SK-N-SH (cell line): ENCODE results near the gene HSPB9. TPM values are rescaled to one million over a fixed set of nuclear protein-coding genes. Genes with fewer than 3 reads are reported as not detected.

Experiments
- CTCF ChIA-PET: fragments of 300-600, 350-600 bp; formaldehyde crosslinking; extraction: SDS; loops from one replicate; lab custom pipeline; 2021; lab: Yijun Ruan, JAX
- POLR2A ChIA-PET: fragments of 350-600 bp; sonication (Branson Sonifier 250); formaldehyde crosslinking; extraction: SDS; loops from one replicate; lab custom pipeline; 2020; ENCODE audit warnings: antibody characterized with exemption, inconsistent platforms; lab: Yijun Ruan, JAX
- DNase-seq: peaks from one replicate; pipeline ENCODE4 v3.0.0; 2012
- H2AFZ ChIP-seq: fragments of 200-600 bp; sonication (generic); 2 replicates; pipeline ENCODE4 v1.8.1; 2016; ENCODE audit warnings: antibody characterized with exemption, mild to moderate bottlenecking, low read depth
- H3F3A ChIP-seq: fragments of 200-600 bp; sonication (generic); replicated peaks from 2 replicates; pipeline ENCODE3; 2016; ENCODE audit warnings: antibody characterized with exemption, mild to moderate bottlenecking; ENCODE audit not compliant: insufficient read depth
- H3K27ac ChIP-seq, 2 experiments: fragments of 200-500 bp in 1 of 2; fragments of 200-600 bp in 1 of 2; sonication (Bioruptor generic) in 1 of 2; sonication (generic), shearing (Covaris generic) in 1 of 2; 2 replicates each; pipeline versions ENCODE4 v1.5.1 to v1.6.1; 2014 to 2016; ENCODE audit warnings: low read depth in 2 of 2, inconsistent platforms in 1 of 2, low read length in 1 of 2, mild to moderate bottlenecking in 1 of 2, mixed read lengths in 1 of 2
- H3K27me3 ChIP-seq: fragments of 200-600 bp; sonication (generic), shearing (Covaris generic); 2 replicates; pipeline ENCODE4 v1.6.1; 2016; ENCODE audit warnings: mixed run types; ENCODE audit not compliant: insufficient read depth
- H3K36me3 ChIP-seq, 2 experiments: fragments of 200-500 bp in 1 of 2; fragments of 200-600 bp in 1 of 2; sonication (Bioruptor generic) in 1 of 2; sonication (generic) in 1 of 2; replicated peaks in 1 of 2; 2 replicates each; pipeline versions ENCODE3 to v1.5.1; 2014 to 2016; ENCODE audit warnings: low read length in 1 of 2, mild to moderate bottlenecking in 1 of 2; ENCODE audit not compliant: insufficient read depth in 2 of 2, control insufficient read depth in 1 of 2
- H3K4me1 ChIP-seq, 2 experiments: fragments of 200-500 bp in 1 of 2; fragments of 200-600 bp in 1 of 2; sonication (Bioruptor generic) in 1 of 2; sonication (generic), shearing (Covaris generic) in 1 of 2; 2 replicates each; pipeline versions ENCODE4 v1.5.1 to v1.6.1; 2014 to 2016; ENCODE audit warnings: low read depth in 1 of 2, low read length in 1 of 2, mixed run types in 1 of 2; ENCODE audit not compliant: insufficient read depth in 2 of 2, control insufficient read depth in 1 of 2
- H3K4me2 ChIP-seq: fragments of 200-600 bp; sonication (generic), shearing (Covaris generic); 2 replicates; pipeline ENCODE4 v1.6.1; 2017; ENCODE audit warnings: mixed run types
- H3K4me3 ChIP-seq, 2 experiments: fragments of 200-500 bp in 1 of 2; fragments of 200-600 bp in 1 of 2; sonication (Bioruptor generic) in 1 of 2; sonication (generic), shearing (Covaris generic) in 1 of 2; 2 replicates each; pipeline versions ENCODE4 v1.5.1 to v1.8.1; 2014 to 2016; ENCODE audit warnings: low read depth in 2 of 2, inconsistent platforms in 1 of 2, low read length in 1 of 2, mild to moderate bottlenecking in 1 of 2, mixed read lengths in 1 of 2, moderate library complexity in 1 of 2
- H3K79me2 ChIP-seq: fragments of 200-600 bp; sonication (generic); 2 replicates; pipeline ENCODE4 v1.8.1; 2017; ENCODE audit warnings: mild to moderate bottlenecking; ENCODE audit not compliant: insufficient read depth
- H3K9ac ChIP-seq: fragments of 200-600 bp; sonication (generic); 2 replicates; pipeline ENCODE4 v1.6.1; 2017; ENCODE audit warnings: mixed run types
- H3K9me2 ChIP-seq: fragments of 200-600 bp; sonication (generic); 2 replicates; pipeline ENCODE4 v1.6.1; 2017; ENCODE audit warnings: mixed run types
- H3K9me3 ChIP-seq: fragments of 200-600 bp; sonication (generic); 2 replicates; pipeline ENCODE4 v1.6.1; 2017; ENCODE audit warnings: mixed run types, mild to moderate bottlenecking, moderate library complexity
- H4K20me1 ChIP-seq: fragments of 200-600 bp; sonication (generic); 2 replicates; pipeline ENCODE4 v1.6.1; 2017; ENCODE audit warnings: mild to moderate bottlenecking, mixed run types; ENCODE audit not compliant: insufficient read depth
- CHD2 ChIP-seq: fragments of 150-350 bp; IDR thresholded peaks from 2 replicates; pipeline ENCODE4 v1.6.1; 2018; ENCODE audit warnings: low read length; ENCODE audit not compliant: partially characterized antibody
- CTCF ChIP-seq: fragments of 200-600 bp; sonication (generic); IDR thresholded peaks from 2 replicates; pipeline ENCODE4 v1.6.1; 2017; ENCODE audit warnings: antibody characterized with exemption, mild to moderate bottlenecking, moderate library complexity
- ELF1 ChIP-seq: IDR thresholded peaks from 2 replicates; pipeline ENCODE4 v1.4.0; 2012
- FOSL2 ChIP-seq: IDR thresholded peaks from 2 replicates; pipeline ENCODE4 v1.4.0; 2012; ENCODE audit warnings: low read depth, mild to moderate bottlenecking, moderate library complexity, borderline replicate concordance
- FOXJ3 ChIP-seq: sonication (generic); formaldehyde crosslinking; IDR thresholded peaks from 2 replicates; pipeline ENCODE4 v1.5.1; 2020; ENCODE audit warnings: mild to moderate bottlenecking, missing genetic modification reagents
- GABPA ChIP-seq: IDR thresholded peaks from 2 replicates; pipeline ENCODE4 v1.4.0; 2012; ENCODE audit warnings: low read depth, mild to moderate bottlenecking
- JUND ChIP-seq: IDR thresholded peaks from 2 replicates; pipeline ENCODE4 v1.4.0; 2012
- MAX ChIP-seq: IDR thresholded peaks from 2 replicates; pipeline ENCODE4 v1.4.0; 2012; ENCODE audit warnings: low read depth
- POLR2AphosphoS5 ChIP-seq: IDR thresholded peaks from 2 replicates; pipeline ENCODE4 v1.6.1; 2012; ENCODE audit warnings: low read depth, low read length
- RAD21 ChIP-seq: IDR thresholded peaks from 2 replicates; pipeline ENCODE4 v1.6.1; 2012; ENCODE audit warnings: mild to moderate bottlenecking, low read length
- RFX5 ChIP-seq: IDR thresholded peaks from 2 replicates; pipeline ENCODE4 v1.6.1; 2012; ENCODE audit warnings: mild to moderate bottlenecking, improper control_type of control experiment, low read length
- TAF1 ChIP-seq: IDR thresholded peaks from 2 replicates; pipeline ENCODE4 v1.6.1; 2012; ENCODE audit warnings: low read depth, mild to moderate bottlenecking, low read length, moderate library complexity, borderline replicate concordance
- TCF12 ChIP-seq: IDR thresholded peaks from 2 replicates; pipeline ENCODE4 v1.4.0; 2012
- TEAD4 ChIP-seq: IDR thresholded peaks from 2 replicates; pipeline ENCODE4 v1.4.0; 2012; ENCODE audit warnings: mild to moderate bottlenecking, borderline replicate concordance; ENCODE audit not compliant: insufficient read depth
- ZBTB33 ChIP-seq: IDR thresholded peaks from 2 replicates; pipeline ENCODE4 v1.4.0; 2012; ENCODE audit warnings: low read depth, borderline replicate concordance
- WGBS: methylation state at CpG from one replicate; pipeline ENCODE4 v1.1.6; 2017; ENCODE audit warnings: low lambda C conversion rate; 5-methylcytosine and 5-hydroxymethylcytosine counted together
- polyA plus RNA-seq, 3 experiments: library from polyadenylated mRNA; depleted of rRNA; stranded (reverse); fragments of >200 nt; gene quantifications; 2 replicates each; pipeline ENCODE4 v1.2.3, GENCODE V29; 2012
- TF ChIP-seq, protein P1 (sequence below): fragments of 150-350 bp; IDR thresholded peaks from 2 replicates; pipeline ENCODE4 v1.6.1; 2016; ENCODE audit warnings: mild to moderate bottlenecking, low read depth, low read length
- TF ChIP-seq, protein P2 (sequence below): fragments of 150-350 bp; IDR thresholded peaks from 2 replicates; pipeline ENCODE4 v1.6.1; 2017; ENCODE audit warnings: antibody characterized with exemption, low read length, low read depth, borderline replicate concordance

HSPB9 gene
- polyA plus RNA-seq, 1 of the 3 experiments (the other 2 are of a cell fraction): 0.05 TPM

- Histone ChIP-seq H3K9ac (no peak overlapping the region), H3K36me3 (peaks cover 22 to 34% of the 10 kb centered on the region in 2 experiments), H3K9me2 (no peaks in the 10 kb centered on the region), H3K9me3 (no peaks in the 10 kb centered on the region), H3K4me3 (no peak overlapping the region), H3F3A (peaks cover 3% of the 10 kb centered on the region), H3K79me2 (0 out of 2 replicates have a peak, but pooled peaks cover 5% of the 10 kb centered on the region), H3K4me1 (peaks cover 0 to 11% of the 10 kb centered on the region in 2 experiments; a peak in 1 of 4 replicates), H2AFZ (no peak overlapping the region), H3K27me3 (no peaks in the 10 kb centered on the region), H3K27ac (no peak overlapping the region), H3K4me2 (no peak overlapping the region), H4K20me1 (no peaks in the 10 kb centered on the region)
- no peak for DNase-seq
- ChIA-PET CTCF (no interaction called here), POLR2A (no interaction called here)
- no peak for TF ChIP-seq TAF1
- no peak for TF ChIP-seq RAD21
- no peak for TF ChIP-seq JUND
- TF ChIP-seq TCF12: no peak
- no peak for TF ChIP-seq TEAD4
- no peak for TF ChIP-seq RFX5
- no peak for TF ChIP-seq CHD2
- TF ChIP-seq GABPA: no peak
- no peak for TF ChIP-seq CTCF
- TF ChIP-seq POLR2AphosphoS5: no peak
- no peak for TF ChIP-seq FOXJ3
- TF ChIP-seq, protein P1, sequence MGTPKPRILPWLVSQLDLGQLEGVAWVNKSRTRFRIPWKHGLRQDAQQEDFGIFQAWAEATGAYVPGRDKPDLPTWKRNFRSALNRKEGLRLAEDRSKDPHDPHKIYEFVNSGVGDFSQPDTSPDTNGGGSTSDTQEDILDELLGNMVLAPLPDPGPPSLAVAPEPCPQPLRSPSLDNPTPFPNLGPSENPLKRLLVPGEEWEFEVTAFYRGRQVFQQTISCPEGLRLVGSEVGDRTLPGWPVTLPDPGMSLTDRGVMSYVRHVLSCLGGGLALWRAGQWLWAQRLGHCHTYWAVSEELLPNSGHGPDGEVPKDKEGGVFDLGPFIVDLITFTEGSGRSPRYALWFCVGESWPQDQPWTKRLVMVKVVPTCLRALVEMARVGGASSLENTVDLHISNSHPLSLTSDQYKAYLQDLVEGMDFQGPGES: no peak
- 95% methylated on average over 3 of the region's 3 CpGs for WGBS
These were observed 1.7 kb downstream of the HSPB9 start for GRCh38 chr17:42124256-42124655.

DNA sequence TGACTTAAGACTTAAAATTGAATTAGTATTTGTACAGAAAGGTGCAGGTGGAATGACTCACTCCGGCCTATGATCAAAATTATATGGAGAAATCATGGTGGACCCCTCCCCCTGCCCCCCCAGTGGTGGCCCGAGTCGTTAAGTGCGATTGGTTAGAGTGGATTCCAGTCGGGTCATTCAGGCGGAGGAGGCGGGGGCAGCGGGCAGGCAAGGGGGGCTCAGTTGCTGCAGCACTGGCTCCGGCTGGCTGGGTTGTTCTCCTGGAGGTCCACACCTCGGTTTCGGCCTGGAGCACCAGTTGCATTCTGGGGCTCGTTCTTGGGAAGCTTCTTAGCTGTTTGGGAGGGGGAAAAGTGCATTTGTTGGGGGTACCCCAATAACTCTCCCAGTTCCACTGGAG is 3.0 kb downstream of the HSPB9 start:
- no peak overlapping the region for H3K4me3 ChIP-seq
- H3K27me3 ChIP-seq: no peaks in the 10 kb centered on the region
- ChIA-PET CTCF (no interaction called here), POLR2A (no interaction called here)
- peaks cover 12% of the 10 kb centered on the region for H3K79me2 ChIP-seq
- WGBS: 87% methylated on average over 12 of the region's 12 CpGs
- peaks cover 0 to 4% of the 10 kb centered on the region in 2 experiments; a peak in 1 of 4 replicates for H3K4me1 ChIP-seq
- no peak overlapping the region for H3K9ac ChIP-seq
- H3K9me2 ChIP-seq: no peaks in the 10 kb centered on the region
- no peak overlapping the region for H3K4me2 ChIP-seq
- H3F3A ChIP-seq: peaks cover 3% of the 10 kb centered on the region
- H3K27ac ChIP-seq: no peak overlapping the region
- peaks cover 3% of the 10 kb centered on the region; the same call in 1 of the 2 replicates for H4K20me1 ChIP-seq
- no peak overlapping the region for H2AFZ ChIP-seq
- H3K9me3 ChIP-seq: no peaks in the 10 kb centered on the region
- H3K36me3 ChIP-seq: peaks cover 33 to 47% of the 10 kb centered on the region in 2 experiments
- no peak for DNase-seq
- TF ChIP-seq MAX (no peak), ELF1 (no peak), ZBTB33 (no peak), RAD21 (no peak), CHD2 (no peak), RFX5 (no peak), JUND (no peak), FOSL2 (no peak)
- TF ChIP-seq, protein P1: no peak
- TF ChIP-seq, protein P2, sequence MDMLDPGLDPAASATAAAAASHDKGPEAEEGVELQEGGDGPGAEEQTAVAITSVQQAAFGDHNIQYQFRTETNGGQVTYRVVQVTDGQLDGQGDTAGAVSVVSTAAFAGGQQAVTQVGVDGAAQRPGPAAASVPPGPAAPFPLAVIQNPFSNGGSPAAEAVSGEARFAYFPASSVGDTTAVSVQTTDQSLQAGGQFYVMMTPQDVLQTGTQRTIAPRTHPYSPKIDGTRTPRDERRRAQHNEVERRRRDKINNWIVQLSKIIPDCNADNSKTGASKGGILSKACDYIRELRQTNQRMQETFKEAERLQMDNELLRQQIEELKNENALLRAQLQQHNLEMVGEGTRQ: no peak
